NCI-H1105 (cell line): ENCODE measurements around the gene CA4.

Source experiments
- DNase-seq: peaks from one replicate; lab custom pipeline; 2025; lab: John Stamatoyannopoulos, UW

CA4 gene

DNA sequence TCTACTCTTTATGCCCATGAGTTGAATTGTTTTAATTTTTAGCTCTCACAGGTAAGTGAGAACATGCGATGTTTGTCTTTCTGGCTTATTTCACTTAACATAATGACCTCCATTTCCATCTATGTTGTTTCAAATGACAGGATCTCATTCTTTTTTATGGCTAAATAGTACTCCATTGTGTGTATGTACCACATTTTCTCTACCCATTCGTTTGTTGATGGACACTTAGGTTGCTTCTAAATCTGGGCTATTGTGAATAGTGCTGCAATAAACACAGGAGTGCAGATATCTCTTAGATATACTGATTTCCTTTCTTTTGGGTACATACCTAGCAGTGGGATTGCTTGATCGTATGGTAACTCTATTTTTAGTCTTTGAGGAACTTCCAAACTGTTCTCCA lies 19.3 kb upstream of the CA4 start:
- DNase-seq: no peak

DNA sequence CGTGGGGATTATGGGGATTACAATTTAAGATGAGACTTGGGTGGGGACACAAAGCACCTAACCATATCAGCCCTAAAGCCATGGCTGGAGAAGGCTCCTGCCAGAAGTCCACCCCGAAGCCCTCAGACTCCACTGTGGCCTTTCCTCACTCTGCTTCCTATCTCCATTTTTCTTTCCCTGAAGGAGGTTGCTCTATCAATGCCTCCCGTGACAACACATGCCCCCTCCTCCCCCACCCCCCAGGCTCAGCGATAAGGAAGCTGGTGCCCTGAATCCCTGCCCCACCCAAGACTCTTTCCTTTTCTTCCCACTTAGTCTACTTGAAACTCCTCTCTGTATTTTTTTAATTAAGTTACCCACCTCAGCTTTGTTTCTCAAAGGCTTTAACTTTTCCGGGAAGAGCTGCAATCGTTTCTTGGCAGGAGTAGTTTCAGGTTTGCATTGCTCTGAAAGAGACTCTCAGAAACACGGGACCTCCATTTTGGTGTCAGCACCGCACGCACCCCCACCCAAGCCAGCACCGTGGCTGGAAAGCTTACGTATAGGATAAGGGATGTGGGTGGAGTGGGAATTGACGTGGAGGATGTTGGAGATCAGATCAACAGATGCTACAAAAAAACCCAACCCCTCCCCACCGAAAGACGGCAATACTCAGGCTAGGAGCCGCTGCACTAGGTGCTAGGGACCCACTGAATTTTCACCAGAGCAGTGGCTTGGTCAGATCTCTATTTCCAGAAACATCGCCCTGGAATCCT lies 15.2 kb upstream of the CA4 start:
- DNase-seq: peak; percentile 7

DNA sequence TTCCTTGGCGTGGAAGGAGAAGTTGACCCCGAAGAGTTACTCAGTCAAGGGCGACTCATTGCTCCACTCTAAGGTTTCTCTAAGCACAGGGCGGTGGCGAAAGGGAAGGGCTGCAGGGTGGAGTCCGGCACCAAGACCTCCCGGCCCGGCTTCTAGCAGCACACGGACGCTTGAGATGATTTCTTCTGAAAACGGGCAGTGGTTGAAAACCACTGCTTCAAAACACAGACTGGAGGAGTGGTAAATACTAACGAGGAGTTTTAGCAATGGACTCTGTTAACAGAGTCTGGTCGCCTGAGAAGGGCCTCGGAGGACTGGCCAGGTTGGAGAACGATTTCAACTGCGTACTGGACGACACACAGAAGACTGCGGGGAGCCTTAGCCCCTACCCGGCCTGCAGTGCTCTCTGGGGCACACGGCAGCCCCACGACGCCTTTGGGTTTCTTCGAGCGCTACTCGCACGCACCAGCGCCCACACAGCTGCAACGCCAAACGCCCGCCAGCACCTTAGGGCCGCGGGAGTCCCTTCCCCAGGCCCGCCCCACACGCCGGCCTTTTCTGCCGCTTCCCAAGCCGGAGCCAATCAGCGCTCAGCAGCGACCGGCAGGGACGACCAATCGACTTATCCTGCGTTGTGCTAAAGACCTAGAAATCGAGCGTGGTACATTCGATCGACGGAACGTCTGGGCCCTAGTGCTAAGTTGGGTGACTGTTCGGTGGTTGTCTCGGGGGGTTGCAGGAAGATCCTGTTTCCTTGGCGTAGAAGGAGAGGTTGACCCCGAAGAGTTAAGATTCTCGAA lies 14.4 kb upstream of the CA4 start:
- DNase-seq: peak; percentile 91

DNA sequence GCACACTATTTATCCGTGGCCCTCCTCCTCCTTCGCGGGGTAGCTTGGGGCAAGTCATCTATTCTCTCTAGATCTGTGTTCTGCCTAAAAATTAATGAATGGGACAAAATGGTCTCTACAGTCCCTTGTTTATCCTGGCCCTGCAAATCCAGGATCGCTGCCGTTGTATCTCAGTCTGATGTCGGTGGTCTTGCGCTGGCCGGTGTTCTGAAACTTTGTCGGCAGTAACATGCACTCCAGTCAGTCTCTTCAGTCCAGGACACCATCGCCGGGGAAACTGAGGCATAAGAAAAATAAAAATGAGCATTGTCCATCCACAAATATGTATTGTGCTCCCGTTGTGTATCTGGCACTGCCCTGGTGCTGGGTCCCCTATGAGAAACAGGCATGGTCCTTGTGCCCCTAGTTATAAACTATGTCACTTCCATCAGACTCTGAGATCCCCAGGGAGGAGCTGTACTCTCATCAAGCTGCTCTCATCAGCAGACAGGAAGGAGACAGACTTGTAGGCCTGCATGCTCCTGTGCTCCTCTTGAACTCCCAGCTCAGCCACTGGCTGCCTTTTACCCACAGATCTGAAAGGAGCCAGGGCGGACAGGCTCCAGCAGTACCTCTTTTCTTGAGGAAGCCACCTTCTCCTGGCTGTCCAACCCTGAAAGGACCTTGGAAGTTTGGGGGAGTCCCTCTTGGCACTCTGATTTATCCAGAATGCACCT lies 13.7 kb upstream of the CA4 start:
- no peak for DNase-seq

DNA sequence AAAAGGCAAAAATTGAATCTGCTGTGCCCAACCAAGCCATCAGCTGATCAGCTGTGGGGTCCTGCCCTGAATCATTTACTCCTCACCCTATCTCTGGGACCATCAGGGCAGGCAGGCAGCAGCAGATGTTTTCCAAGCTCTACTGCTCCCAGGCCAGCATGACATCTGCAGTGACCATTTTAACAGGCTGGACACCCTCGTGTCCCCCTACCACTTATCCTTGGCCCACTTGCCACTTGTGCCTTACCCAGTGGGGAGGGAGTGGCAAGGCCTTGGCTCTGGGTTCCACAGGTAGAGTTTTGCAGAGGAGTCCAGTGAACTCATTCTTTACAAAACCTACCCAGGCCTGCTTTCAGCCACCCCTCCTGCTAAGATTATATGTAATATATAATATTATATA lies 12.0 kb upstream of the CA4 start:
- DNase-seq: no peak

DNA sequence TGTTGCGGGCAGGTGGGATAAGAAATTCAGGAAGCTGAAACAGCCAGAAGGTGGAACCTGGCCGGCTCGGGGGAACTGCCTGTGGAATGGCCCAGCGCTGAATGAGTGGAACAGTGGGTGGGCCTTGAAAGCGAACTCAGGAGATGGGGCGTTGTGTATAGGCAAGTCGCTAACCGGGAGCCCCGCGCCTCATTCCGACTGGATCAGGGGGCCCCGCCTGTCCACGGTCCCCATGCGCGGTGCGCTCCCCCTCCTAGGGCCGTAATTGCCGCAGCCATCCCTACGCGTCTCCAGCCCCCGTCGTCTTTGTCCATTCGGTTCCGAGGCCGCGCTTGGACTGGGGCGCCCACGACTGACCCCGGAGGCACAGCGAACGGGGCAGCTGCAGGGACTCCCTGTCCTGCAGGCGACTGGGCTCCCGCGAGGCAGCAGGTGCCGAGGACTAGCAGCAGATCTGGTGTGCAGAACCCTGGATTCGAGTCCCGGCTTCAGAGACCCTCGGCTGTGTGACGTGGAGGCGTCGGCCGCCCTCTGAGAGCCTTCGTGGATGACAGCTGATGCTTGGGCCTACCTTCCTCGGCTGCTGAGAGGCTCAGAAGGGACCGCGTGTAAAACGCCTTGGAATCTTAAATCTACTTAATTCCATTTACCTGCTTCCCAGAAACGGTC lies 10.9 kb upstream of the CA4 start:
- DNase-seq: no peak

DNA sequence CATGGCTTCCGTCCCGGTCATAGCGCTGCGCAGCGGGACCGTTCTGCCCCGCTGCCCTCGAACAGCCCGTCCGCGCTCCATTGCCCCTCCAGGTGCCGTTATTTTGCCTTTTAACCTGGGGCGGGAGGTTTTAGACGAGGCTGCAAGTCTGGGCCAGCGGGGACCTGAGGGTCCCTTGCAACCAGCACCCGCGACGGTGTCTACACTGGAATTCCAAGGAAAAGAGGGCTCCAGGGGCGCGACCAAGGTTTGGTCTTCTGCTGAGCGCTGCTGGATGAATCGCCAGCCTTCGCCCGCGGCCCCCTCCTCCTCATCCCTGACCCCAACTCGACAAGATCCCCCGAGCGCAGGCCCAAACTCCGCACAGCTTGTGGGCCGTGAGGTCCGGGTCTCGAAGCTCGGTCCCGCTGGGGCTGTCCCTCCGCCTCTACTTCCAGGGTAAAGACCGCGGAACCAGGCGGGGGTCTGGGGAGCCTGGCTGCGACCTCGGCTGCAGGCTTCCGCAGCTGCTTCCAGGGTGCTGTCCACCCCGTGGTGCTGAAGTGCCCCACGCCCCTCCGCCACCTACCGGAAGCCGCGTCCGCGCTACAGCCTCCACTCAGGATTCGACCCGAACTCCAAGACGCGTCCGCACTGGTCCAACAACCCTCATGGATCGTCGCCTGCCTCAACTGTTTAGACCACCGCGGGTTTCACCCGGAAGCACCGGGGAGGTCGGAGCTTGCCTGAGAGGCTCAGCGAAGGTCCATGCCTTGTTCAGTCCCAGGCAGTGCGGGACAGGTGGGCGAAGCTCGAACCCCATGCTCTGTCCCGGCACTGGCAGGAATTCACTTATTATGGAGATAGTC lies 10.1 kb upstream of the CA4 start:
- no peak for DNase-seq

DNA sequence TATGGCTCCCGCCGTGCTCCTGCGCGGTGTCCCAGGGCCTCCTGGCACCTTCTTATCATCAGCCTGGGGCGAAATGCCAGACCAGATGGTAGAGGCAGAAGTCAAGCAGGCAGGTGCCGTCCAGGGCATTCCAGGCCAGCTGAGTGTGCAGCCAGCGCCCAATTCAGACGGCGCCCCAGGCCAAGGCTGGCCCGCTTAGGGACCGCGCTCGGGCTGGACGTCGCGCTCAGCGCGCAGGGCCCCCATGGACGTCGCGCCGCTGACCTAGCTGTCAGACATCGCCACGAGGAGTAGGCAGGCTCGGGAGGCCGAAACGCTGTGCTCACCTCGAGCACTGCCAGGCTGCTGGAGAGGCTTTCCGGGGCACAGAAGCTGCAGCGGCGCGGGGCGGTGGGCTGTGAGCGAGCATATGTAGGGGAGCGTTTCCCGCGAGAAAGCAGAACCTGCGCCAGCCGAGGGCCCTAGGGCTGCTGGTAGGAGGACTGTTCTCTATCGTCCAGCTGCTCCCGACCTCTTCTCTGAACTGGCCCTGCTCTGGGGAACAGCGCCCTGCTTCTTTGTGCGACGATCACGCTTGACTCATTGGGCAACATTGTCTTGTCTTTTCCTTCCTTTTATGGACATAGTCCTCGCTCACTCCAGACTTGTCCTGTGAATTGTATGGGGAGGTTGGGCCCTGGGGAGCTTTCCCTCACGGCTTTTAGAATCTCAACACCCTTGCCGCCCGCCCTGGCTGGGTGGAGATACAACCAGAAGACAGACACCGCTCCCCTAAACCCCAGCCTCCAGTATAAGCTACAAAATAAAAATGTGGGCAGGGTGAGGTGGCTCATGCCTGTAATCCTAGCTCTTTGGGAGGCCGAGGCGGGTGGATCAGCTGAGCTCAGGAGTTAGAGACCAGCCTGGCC lies 8.4 kb upstream of the CA4 start:
- no peak for DNase-seq

DNA sequence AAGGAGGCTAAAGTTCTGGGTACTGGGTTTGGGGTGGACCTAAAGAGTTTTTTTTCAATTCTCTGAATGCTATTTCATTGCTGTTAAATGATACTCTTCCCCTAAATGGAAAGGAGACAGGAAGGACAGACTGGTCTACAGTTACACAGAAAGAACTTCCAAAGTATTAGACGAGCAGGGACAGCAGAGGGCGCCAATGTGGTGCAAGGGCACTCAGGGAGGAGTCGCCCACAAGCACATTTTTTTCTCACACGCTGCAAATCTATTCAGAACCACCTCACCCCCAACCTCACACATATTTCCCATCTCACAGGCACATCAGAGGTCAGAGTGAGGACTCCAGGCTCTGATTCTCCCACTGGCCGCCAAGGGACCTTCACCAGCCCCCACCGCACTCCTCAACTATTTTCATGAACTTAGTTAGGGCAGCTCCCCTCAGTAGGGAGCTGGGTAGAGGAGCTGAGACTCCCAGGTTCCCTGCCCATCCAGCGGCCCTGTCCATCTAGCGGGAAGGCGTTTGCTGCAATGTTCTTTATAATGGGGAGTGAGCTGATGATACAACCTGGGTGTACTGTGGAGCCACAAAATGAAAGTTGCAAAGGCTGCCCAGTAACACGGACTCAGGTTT lies 6.8 kb upstream of the CA4 start:
- peak; percentile 74 for DNase-seq

DNA sequence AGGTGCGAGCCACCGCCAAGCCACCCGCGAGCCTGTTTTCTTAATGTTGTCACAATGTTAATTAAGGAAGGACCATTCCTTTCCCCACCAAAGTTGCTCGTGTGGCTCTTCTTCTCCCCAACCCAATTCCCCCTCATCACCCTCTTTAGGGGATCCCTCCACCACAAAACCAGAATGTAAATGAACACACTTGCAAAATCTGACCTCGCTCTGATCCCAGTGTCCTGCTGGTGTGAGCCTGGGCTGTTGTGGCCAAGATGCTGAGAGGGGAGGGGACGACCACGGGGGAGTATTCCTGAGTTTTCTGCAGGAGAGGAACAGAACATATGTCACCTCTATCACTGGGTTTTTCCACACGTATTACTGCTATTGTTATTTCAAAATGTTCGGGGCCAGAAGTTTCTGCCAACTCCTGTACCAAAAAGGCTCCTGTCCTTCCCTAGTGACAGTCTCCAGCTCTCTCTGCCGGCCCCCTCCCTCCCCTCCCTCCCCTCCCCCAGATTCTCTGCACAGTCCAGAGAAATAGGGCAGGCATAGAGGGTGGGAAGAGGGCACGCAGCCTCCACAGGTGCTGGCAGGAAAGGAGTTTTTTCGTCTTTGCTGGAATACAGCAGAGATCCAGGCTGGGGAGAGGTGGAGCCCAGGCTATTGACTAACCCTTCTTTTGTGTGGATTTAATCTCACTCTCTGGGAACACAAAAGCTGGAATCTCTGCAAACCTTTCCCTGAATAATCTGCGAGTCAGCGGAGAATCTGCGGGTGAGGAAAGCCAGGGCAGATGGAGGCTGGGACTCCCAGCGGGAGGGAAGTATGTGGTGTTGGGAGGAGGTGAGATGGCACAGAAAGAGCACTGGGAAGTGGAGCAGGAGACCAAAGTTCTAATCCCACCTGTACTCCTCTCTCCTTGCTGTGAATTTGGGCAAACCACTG lies 4.5 kb upstream of the CA4 start:
- no peak for DNase-seq

DNA sequence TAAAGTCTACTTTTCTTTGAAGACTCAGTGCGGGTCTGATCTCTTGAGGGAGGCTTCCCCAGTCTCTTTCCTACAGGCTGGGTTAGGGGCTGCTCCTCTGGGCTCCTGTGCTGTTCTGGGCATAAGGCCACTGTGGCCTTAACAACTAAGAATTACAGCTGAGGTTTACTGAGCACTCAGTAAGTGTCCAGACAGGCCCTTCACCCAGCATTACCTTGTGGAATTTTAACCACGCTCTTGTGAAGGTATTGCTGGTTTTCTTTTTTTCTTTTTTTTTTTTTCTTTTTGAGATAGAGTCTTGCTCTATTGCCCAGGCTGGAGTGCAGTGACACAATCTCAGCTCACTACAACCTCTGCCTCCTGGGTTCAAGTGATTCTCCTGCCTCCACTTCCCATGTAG lies 3.6 kb upstream of the CA4 start:
- DNase-seq: no peak

DNA sequence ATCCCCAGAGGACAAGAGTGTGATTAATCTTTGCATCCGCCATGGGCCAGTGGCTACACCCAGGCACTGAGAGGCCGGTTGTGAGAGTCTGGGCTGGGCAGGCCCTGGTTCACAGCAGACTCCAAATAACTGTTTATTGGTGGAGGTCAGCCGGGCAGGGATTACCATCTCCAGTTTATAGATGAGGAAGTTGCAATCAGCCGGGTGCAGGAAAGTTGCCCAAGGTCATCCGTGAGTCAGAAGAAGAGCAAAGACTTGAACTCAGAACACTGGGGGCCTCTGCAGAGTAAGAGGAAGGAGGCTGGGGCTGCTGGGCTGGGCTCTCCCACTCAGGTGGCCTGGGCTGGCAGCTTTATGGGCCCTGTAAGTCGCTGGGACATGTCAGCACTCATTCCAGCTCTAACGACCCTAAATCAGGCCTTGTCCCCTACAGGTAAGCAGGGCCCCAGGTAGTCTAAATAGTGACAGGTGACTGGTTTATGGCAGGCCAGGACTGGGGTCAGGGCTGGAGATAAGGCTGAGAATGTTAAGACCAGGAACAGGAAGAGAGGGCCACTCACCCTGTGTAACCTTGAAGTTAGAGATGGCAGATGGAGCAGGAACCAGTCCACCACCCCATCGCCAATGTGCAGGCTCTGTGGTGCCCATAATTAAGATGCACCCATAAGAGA lies 2.1 kb upstream of the CA4 start:
- DNase-seq: no peak

DNA sequence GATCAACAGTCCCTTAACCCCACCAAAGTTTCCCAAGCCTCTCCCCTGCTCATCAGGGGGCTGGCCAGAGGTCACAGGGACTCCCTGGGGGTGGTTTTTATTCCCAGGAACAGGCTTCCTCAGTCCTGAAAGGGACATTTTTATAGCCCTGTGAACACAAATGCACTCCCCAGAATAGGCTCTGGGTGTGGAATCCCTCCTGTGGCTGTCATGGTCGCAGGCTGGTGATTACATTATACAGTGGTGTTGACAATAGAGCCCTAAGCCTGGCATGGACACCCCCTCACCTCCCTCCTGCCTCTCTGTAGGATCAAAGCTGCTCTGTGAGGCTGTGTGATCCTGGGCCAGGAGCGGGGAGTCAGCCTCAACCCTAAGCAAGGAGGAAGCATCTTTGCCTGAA lies 1.4 kb upstream of the CA4 start:
- no peak for DNase-seq

DNA sequence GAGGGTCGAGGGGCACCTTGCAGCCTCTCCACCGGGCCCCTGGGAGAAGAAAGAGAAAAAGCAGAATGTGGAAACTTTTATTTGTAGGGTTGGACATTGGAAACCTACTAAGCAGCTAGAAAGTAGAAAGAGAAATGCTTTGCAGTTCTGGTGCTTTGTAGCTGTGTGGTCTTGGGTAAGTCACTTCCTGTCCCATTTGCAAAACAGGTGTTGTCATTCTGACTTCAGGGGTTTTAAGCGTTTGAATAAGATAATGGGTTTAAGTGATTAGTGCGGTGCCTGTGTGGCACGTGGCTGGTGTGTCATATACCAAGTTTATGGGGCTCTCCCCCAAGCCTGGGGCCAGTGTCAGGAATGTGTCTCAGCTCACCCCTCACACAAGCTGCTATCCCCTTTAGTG lies 1.6 kb downstream of the CA4 start:
- no peak for DNase-seq

DNA sequence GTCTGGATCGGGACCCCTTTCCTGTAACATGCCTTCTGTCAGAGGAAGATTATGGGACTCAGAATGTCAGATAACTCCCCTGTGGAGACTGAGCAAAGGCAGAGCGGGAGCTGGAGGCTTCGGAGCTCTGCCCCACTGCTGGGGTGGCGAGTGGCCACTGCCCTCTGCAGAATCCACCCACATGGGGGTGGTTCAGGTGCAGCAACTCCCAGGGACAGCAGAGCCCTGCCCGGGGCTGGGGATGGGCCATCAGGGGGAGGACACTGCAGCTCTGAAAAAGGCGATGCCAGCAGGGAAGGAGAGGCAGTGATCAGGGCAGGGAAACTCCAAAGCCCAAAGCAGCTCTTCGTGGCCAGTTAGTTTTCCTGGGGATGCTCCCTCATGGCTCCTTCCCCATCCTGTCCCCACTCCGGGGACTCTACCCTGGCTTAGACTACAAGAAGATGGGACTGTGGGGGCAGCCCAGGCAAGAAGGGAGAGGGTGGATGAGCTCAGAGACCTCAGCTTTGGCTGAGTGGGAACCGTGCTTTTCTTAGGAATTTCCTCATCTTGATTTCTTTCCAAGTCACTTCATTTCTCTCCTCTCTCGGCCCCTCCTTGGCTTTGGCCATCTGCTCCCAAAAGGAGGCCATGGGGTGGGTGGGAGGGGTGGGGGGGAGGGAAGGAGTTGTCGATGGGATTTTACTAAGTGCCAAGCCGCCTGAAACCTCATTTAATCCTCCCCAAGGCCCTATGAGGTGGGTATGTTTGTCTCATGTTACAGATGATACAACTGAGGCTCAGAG lies 4.0 kb downstream of the CA4 start:
- no peak for DNase-seq

DNA sequence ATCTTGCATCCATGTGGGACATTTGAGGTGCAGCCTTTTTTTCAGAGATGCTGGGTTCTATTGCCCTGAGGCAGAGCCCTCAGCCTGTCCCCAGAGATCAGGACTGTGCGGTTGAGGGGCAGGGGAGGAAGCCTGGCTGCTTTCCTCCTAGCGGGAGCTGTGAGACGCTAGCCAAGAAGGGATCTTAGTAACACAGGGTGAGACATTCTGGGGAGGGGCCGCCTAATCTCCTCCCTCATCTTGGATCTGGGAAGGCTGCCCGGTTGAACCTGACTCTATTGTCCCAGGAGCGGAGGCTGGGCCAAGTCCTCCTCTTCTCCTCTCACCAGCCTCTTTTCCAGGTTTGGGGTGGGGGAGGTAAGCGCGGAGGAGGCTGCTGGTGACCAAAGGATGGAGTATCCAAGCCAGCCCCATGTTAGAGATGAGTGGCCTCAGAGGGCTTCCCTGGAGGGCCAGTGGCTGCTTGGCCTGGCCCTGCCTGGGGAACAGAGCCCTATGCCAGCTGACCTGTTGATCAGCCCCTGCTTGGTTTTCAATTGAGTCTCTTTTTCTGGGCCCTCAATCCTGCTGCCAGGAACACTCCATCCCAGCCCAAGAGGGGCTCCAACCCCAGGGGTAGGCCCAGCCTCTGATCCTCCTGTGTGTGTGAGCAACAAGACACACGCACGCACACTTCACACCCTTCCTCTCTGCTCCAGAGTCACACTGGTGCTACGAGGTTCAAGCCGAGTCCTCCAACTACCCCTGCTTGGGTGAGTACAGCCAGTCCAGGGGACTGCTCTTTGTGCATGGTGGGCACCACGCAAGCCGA lies 5.0 kb downstream of the CA4 start:
- no peak for DNase-seq

DNA sequence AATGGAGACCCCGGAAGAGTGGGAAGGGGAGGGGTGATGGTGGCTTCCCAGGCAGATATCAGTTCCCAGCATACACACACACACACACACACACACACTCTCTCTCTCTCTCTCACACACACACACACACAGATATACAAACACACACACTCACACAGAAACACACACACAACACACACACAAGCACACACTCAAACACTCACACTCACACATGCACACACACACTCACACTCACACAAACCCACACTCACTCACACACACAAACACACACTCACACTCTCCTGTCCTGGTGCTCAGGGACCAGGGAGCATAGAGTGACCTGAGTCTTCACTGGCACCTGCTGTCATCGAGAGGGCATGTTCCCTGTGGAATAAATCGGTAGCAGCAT lies 5.6 kb downstream of the CA4 start:
- no peak for DNase-seq
